ENCODE measurements around the gene REV1. TPM values are rescaled to one million over a fixed set of nuclear protein-coding genes. Genes with fewer than 3 reads are reported as not detected.

REV1 gene
- total RNA-seq, 1 experiment from 2014 or later = 38.7 TPM

DNA sequence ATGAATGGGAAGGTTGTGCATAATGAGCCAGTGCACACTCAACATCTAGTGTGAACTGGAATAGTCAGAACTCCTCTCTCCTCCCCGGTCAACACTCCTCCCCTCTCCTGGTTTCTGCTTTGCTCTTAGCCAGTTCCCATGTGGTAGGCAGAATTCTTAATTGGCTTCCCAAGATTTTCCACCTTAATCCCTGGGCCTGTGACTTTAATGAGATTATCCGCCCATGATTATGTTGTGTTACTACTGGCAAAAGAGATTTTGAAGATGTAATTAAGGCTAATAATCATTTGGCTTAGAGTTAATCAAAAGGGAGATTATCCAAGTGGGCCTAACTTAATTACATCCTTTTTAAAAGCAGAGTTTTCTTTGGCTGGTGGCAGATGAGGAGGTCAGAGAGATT, 34.2 kb upstream of the REV1 start:
- H3K36me3 Mint-ChIP-seq = peaks cover 6% of the 10 kb centered on the region
- no peak for ATAC-seq
- DNase-seq (ENCODE audit: low spot score) = no peak
- ChIA-PET CTCF (interaction anchor here (1.1 kb wide), 1 partner anchor 739 kb away, joined by 5 read pairs; no protein-coding TSS in a partner anchor), POLR2A (no interaction called here)
- H3K4me1 Mint-ChIP-seq = no peaks in the 10 kb centered on the region
- H3K4me3 Mint-ChIP-seq = no peak overlapping the region
- TF ChIP-seq HMGA2 (CRISPR knock-in tag; IDR thresholded peaks at IDR 0.05) (no peak), ZNF121 (CRISPR knock-in tag; IDR thresholded peaks at IDR 0.05) (no peak), ZNF396 (CRISPR knock-in tag; IDR thresholded peaks at IDR 0.05; ENCODE audit: borderline replicate concordance) (no peak), ZNF263 (CRISPR knock-in tag; IDR thresholded peaks at IDR 0.05; ENCODE audit: low read depth) (no peak), EMX1 (CRISPR knock-in tag; IDR thresholded peaks at IDR 0.05) (no peak)
- TF ChIP-seq, protein P1, sequence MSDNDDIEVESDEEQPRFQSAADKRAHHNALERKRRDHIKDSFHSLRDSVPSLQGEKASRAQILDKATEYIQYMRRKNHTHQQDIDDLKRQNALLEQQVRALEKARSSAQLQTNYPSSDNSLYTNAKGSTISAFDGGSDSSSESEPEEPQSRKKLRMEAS (CRISPR knock-in tag; IDR thresholded peaks at IDR 0.05) = no peak
- TF ChIP-seq, protein P2, sequence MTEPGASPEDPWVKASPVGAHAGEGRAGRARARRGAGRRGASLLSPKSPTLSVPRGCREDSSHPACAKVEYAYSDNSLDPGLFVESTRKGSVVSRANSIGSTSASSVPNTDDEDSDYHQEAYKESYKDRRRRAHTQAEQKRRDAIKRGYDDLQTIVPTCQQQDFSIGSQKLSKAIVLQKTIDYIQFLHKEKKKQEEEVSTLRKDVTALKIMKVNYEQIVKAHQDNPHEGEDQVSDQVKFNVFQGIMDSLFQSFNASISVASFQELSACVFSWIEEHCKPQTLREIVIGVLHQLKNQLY (CRISPR knock-in tag; IDR thresholded peaks at IDR 0.05) = no peak
- TF ChIP-seq, protein P3, sequence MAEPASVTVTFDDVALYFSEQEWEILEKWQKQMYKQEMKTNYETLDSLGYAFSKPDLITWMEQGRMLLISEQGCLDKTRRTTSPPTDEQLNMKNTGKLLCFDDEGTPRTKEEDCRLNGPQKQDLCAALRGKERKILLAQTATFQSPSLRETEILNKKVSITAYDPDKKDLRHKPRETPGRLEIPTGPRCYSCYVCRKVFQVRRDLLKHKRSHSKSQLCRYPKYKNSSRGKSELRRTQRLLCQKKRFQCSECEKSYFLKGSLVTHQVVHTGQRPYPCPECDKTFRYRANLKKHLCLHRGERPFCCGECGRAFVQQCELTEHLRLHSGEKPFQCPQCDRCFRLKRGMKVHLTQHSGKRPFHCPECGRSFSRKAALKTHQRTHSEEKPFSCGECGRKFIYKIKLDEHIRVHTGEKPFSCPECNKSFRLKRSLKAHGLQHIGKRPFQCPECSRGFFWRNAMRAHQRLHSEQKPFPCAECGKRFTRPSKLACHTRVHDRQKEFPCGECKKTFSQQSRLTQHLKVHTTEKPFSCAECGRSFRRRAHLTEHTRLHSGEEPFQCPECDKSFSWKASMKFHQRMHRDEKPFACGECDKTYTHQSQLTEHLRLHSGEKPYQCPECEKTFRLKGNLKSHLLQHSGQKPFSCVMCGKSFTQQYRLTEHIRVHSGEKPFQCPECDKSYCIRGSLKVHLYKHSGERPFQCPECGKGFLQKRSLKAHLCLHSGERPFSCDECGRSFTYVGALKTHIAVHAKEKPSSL (CRISPR knock-in tag; conservative IDR thresholded peaks at IDR 0.05) = no peak
- TF ChIP-seq, protein P4, sequence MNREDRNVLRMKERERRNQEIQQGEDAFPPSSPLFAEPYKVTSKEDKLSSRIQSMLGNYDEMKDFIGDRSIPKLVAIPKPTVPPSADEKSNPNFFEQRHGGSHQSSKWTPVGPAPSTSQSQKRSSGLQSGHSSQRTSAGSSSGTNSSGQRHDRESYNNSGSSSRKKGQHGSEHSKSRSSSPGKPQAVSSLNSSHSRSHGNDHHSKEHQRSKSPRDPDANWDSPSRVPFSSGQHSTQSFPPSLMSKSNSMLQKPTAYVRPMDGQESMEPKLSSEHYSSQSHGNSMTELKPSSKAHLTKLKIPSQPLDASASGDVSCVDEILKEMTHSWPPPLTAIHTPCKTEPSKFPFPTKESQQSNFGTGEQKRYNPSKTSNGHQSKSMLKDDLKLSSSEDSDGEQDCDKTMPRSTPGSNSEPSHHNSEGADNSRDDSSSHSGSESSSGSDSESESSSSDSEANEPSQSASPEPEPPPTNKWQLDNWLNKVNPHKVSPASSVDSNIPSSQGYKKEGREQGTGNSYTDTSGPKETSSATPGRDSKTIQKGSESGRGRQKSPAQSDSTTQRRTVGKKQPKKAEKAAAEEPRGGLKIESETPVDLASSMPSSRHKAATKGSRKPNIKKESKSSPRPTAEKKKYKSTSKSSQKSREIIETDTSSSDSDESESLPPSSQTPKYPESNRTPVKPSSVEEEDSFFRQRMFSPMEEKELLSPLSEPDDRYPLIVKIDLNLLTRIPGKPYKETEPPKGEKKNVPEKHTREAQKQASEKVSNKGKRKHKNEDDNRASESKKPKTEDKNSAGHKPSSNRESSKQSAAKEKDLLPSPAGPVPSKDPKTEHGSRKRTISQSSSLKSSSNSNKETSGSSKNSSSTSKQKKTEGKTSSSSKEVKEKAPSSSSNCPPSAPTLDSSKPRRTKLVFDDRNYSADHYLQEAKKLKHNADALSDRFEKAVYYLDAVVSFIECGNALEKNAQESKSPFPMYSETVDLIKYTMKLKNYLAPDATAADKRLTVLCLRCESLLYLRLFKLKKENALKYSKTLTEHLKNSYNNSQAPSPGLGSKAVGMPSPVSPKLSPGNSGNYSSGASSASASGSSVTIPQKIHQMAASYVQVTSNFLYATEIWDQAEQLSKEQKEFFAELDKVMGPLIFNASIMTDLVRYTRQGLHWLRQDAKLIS (CRISPR knock-in tag; IDR thresholded peaks at IDR 0.05; ENCODE audit: borderline replicate concordance) = no peak
- no peak overlapping the region for H3K27ac Mint-ChIP-seq
- H3K9me3 Mint-ChIP-seq = peaks cover 18% of the 10 kb centered on the region
- peaks cover 3% of the 10 kb centered on the region; the same call in 1 of the 2 replicates for H3K27me3 Mint-ChIP-seq (ENCODE audit: low read depth)

DNA sequence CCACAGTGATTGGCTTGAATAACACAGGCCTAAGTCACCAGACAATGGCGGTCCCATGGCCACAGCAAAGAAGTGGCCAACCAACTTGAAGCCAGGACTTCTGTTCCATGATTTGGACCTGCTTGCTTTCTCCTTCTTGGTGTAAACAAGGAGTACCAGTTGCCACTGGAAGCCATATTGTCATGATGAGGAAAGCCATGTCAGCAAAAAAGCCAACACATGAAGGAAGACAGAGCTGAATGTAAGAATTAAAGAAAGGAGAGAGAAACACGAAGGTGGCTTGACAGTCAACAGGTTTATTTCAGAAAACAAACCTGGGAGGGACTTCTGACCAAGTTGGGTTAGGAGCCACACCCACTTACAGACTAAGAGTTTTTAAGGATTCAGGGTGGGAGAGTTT, 32.3 kb upstream of the REV1 start:
- Mint-ChIP-seq H3K27me3 (ENCODE audit: low read depth) (peaks cover 3% of the 10 kb centered on the region; the same call in 1 of the 2 replicates), H3K27ac (no peak overlapping the region), H3K4me1 (no peaks in the 10 kb centered on the region), H3K9me3 (peaks cover 18% of the 10 kb centered on the region), H3K4me3 (no peak overlapping the region), H3K36me3 (peaks cover 6% of the 10 kb centered on the region)
- ATAC-seq (no peak), DNase-seq (ENCODE audit: low spot score) (no peak)
- ChIA-PET POLR2A (no interaction called here), CTCF (no interaction called here)
- TF ChIP-seq, protein P5, sequence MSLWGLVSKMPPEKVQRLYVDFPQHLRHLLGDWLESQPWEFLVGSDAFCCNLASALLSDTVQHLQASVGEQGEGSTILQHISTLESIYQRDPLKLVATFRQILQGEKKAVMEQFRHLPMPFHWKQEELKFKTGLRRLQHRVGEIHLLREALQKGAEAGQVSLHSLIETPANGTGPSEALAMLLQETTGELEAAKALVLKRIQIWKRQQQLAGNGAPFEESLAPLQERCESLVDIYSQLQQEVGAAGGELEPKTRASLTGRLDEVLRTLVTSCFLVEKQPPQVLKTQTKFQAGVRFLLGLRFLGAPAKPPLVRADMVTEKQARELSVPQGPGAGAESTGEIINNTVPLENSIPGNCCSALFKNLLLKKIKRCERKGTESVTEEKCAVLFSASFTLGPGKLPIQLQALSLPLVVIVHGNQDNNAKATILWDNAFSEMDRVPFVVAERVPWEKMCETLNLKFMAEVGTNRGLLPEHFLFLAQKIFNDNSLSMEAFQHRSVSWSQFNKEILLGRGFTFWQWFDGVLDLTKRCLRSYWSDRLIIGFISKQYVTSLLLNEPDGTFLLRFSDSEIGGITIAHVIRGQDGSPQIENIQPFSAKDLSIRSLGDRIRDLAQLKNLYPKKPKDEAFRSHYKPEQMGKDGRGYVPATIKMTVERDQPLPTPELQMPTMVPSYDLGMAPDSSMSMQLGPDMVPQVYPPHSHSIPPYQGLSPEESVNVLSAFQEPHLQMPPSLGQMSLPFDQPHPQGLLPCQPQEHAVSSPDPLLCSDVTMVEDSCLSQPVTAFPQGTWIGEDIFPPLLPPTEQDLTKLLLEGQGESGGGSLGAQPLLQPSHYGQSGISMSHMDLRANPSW (CRISPR knock-in tag; conservative IDR thresholded peaks at IDR 0.05; ENCODE audit: low read depth) = no peak
- TF ChIP-seq CBFB (CRISPR knock-in tag; IDR thresholded peaks at IDR 0.05; ENCODE audit: low read depth) (no peak), SP1 (CRISPR knock-in tag; conservative IDR thresholded peaks at IDR 0.05) (no peak), ELF4 (CRISPR knock-in tag; IDR thresholded peaks at IDR 0.05; ENCODE audit: low read depth) (no peak), FOXJ3 (CRISPR knock-in tag; IDR thresholded peaks at IDR 0.05; ENCODE audit: borderline replicate concordance) (no peak), NFYB (CRISPR knock-in tag; conservative IDR thresholded peaks at IDR 0.05; ENCODE audit: low read depth) (no peak)
- TF ChIP-seq, protein P4 (CRISPR knock-in tag; IDR thresholded peaks at IDR 0.05; ENCODE audit: borderline replicate concordance) = no peak

Measured in WTC11 (cell line).